Adrenal gland (tissue), 5 donors: Measurements from ENCODE around the gene LHX4.

Source experiments
- CTCF ChIP-seq, 6 experiments: fragments of 450-650 bp in 4 of 6; fragments of 200-600 bp in 2 of 6; sonication (generic) in 1 of 6; IDR thresholded peaks; 1 replicate in 5 of 6; 2 replicates in 1 of 6; pipeline versions ENCODE4 v1.5.1 to v1.8.0; 2016 to 2021; ENCODE audit warnings: antibody characterized with exemption in 6 of 6, mild to moderate bottlenecking in 2 of 6, moderate library complexity in 1 of 6
- POLR2A ChIP-seq, 2 donors: fragments of 450-650 bp; IDR thresholded peaks; one replicate each; pipeline ENCODE4 v1.6.1; 2017; ENCODE audit warnings: antibody characterized with exemption in 2 of 2, mild to moderate bottlenecking in 2 of 2, moderate library complexity in 1 of 2
- donor health status: DM: no; HTN: no; CAD: no.

GRCh38 chr1:180211156-180211859, 18.8 kb upstream of the LHX4 start:
- TF ChIP-seq CTCF (IDR thresholded peaks at IDR 0.05) (no peak), POLR2A (IDR thresholded peaks at IDR 0.05) (no peak)
